ENCODE results near the gene SKA1.
A peak's percentile ranks its signal among the peaks of the same experiment; 100 is the strongest.
"Not testable (repeated sequence)": the region's sequence is repeated elsewhere in the genome, so short reads cannot be mapped to it uniquely, and the experiment has no call there.

SKA1 gene

DNA sequence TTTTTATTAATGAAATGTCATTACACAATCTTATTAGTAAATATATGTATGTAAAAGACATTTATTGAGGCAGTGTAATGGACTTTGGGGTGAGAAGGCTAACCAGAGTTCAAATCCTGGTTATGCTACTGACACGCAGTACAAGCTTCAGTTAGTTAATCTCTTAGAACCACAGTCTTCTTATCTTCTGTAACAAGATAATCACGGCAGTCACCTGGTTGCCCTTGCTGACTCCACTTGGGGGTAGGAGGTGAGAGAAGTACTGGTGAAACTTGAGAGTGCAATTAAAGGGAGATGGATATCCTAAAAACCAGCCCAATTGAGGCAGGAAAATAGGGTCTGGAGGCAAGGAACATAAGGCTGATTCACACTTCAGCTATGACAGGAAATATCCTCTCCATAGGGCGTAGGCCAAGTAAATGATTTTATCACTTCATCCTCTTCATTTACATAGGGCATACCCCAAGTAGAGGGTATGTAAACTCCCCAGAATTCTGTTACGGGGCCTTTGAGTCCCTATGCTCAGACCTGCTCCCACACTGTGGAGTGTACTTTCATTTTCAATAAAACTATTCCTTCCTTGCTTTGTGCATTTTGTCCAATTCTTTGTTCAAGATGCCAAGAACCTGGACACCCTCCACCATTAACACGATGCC lies 21.3 kb downstream of the SKA1 start:
- no peak for DNase-seq

DNA sequence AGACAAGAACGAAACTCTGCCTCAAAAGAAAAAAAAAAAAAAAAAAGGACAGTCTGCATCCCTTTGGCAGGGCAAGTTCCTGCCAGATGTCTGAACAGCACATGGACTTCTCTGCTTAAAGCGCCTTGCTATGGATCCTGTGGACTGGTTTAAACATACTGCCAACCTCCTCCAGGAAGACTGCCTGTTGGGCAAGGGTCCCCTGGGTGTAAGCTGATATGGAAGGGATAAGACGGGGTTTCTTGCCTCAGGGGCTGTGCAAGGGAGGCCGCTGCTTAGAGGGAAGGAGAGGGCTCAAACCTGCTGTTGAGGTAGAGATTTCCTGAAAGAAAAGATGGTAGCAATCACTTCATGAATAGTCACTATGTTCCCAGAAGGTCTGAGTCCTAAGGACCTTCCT lies 22.2 kb downstream of the SKA1 start:
- no peak for DNase-seq

DNA sequence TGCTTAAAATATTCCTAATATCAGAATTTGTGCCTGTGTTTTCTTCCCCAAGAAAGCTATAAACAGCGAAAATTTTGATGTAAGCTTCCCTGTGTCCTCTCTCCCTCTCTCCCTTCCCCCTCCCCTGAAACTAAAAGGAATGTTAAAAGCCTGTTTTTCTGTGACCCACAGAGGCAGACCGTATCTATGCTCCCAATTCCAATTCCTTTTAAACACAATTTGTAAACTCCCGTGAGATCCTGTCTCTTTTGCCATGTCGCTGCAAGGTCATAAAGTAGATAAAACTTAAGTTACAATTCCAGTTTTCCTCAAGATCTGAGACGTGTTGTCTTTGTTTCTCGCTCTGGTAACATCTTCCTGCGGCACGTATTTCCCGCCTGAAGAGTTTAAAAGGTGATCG lies 23.3 kb downstream of the SKA1 start:
- DNase-seq: no peak

DNA sequence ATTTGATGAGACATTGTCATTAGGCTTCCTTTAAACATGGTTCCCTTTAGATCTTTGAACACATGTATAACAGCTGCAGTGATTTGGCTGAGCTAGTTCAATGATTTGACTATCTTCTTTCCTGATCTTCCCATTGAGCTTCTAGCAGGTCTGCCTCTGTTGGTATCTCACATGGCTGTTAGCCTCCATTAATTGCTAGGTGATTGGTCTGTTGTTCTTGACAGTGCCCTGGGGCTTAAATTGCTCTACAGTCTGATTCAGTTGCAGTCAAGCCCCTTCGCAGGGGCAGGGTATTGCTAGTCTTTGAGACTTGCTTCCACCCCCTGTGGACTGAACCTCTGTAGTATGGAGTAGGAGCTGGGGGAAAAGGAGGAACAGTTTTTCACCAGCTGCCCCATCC lies 24.1 kb downstream of the SKA1 start:
- DNase-seq: no peak

DNA sequence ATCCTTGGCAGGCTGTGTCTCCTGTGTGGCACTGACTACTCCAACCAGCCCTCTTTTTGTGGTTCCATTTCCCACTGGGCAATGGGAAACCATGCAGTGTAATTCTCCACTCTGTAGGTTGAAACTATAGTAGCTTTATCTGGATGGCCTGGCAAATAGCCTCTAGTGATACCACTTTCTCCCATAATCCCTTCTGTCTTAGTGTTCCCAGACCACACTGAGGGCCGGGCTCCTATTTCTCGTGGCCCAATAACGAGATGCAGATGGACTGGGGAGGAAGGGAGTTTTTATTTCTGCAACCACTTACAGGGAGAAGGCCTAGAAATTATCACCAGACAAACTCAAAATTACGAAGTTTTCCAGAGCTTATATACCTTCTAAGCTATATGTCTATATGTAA lies 24.7 kb downstream of the SKA1 start:
- DNase-seq: no peak

DNA sequence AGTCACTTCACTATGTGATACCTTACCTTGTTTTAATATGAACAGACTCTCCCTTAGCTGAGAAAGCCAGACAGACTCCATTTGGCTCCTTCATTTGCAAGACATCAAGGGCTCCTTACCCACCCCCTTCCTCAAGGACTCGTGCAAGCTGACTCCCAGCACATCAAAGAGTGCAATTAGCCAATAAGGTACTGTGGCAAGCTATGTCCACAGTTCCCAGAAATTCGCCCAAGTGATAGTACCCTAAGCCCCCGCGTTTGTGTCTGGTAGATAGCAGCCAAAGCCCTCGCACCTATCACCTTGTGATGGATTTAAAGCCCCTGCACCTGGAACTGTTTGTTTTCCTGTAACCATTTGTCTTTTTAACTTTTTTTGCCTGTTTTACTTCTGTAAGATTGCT lies 25.6 kb downstream of the SKA1 start:
- not testable (repeated sequence) for DNase-seq

DNA sequence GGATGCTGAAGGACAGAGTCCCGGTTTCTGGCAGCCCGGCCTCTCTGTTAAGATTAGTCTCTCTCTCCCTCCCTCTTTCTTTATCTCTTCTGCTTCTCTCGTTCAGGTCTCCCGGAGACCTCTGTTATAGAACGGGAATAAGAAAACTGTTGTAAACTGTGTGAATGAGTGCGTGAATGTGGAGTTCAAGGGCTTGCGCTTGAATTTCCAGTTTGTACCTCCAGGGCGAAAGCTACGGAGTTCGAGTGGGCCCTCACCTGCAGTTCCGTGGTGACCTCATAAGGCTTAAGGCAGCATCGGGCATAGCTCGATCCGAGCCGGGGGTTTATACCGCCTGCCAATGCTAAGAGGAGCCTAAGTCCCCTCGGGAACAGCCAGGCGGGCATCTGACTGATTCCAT lies 26.4 kb downstream of the SKA1 start:
- no peak for DNase-seq

DNA sequence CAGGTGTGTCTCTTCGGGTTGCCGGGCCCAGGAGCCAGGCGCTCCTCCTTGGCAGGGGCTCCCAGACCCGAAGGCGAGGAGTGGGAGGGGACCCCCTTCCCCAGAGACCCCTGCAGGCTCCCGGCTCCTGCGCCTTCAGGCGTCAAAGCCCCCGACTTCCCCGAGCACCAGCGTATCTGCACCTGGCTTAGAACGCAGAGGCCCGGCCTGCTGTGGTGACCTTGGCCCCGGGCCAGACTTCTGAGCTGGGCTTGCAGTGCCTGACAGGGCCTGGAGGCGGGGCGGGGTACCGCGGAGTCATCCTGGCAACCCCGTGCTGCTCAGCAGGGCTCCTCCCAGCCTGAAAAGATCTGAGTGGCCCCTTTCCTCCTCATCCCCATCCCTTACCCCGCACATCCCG lies 27.0 kb downstream of the SKA1 start:
- no peak for DNase-seq

DNA sequence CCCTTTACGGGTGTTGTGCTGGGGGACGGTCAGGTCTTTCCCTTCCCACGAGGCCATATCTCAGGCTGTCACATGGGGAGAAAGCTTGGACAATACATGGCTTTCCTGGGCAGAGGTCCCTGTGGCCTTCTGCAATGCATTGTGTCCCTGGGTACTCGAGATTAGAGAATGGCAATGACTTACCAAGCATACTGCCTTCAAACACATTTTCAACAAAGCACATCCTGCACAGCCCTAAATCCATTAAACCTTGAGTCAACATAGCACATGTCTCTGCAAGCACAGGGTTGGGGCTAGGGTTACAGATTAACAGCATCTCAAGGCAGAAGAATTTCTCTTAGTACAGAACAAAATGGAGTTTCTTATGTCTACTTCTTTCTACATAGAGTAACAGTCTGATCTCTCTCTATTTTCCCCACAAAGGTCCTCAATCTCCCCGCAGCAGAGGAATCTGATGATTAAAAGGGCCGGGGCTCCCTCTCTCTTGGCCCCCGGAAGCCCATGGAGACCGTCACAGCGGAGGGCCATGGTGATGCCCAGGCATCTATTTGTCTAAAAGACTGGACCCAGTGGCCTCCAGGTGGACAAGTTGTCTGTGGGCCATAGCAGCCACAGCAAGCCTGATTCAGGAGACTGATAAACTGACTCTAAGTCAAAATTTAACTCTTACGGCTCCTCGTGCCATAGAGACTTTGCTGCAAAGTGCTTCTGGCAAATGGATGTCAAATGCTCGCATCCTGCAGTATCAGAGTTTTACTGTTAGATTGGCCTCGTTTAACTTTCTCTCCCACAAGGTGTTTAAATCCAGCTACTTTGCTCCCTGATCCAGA lies 30.1 kb downstream of the SKA1 start:
- DNase-seq: not testable (repeated sequence)

DNA sequence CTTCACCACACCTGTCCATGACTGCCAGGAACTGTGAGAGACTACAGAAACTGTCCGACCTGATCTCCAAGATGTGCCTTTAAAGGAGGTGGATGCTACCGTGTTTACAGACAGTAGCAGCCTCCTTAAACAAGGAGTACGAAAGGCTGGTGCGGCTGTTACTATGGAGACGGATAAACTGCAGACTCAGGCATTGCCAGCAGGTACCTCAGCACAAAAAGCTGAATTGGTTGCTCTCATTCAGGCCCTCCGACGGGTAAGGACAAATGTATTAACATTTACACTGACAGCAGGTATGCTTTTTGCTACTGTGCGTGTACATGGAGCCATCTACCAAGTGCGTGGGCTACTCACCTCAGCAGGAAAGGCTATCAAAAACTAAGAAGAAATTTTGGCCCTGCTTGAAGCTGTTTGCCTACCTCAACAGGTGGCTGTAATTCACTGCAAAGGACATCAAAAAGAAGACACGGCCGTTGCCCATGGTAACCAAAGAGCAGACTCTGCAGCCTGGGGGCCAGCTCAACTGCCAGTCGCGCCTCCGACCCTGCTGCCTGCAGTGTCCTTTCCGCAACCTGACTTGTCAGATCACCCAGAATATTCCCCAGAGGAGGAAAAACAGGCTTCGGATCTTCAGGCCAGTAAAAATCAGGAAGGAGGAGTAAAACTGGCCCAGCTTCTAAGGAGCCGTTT lies 30.9 kb downstream of the SKA1 start:
- no peak for DNase-seq

DNA sequence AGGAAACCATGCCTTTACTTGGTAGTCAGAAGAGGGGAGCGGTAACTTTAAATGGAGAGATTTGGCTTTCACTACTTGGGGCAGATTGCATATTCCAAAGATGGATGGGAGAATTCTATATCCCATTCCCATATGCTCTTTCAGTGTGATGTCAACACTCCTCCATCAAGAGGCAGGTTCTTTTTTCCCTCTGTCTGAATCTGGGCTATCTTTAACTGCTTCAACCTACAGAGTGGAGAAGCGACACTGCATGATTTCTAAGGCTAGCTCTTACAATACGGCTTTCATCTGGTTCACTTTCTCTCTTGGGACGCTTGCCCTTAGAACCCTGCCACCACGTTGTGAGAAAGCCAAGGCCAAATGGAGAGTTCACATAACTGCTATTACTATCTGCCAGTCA lies 34.4 kb downstream of the SKA1 start:
- no peak for DNase-seq

DNA sequence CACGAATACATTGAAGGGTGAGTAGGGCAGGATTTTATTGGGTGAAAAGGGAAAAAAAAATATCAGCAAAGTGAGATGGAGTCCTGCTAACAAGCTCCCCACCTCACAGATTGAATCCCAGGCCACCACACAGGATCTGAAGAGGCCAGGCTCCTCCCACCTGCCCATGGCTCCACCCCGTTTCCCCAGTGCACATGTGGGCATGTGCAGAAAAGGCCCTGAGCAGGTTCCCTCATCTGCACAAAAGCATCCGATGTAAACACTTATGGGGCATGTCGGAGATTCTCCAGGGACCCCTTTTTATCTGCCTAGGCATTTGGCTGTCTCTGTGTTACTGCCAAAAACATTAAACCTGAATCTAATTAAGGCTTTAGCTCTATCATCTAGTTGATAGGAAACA lies 35.2 kb downstream of the SKA1 start:
- no peak for DNase-seq

DNA sequence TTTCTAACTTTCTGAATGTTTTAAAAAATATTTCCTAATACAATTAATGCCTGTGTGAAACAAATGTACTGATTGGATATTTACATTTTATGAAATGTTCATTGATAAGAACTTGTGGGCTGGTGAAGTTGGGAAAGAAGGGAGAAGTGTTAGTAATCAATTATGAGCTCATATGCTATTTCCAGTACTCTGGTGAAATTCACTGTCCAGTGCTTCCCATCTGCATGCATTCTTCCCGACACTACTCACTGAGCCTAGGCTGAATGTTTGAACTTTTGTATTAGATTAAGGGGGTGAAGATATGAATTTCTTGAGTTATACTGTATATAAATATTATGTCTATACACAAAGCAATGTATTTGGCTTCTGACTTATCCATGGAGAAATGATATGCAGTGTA lies 36.0 kb downstream of the SKA1 start:
- DNase-seq: no peak

DNA sequence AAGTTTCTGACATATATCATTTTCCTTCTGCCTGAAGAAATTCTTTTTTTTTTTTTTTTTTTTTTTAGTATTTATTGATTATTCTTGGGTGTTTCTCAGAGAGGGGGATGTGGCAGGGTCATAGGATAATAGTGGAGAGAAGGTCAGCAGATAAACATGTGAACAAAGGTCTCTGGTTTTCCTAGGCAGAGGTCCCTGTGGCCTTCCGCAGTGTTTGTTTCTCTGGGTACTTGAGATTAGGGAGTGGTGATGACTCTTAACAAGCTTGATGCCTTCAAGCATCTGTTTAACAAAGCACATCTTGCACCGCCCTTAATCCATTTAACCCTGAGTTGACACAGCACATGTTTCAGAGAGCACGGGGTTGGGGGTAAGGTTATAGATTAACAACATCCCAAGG lies 42.0 kb downstream of the SKA1 start:
- DNase-seq: not testable (repeated sequence)

DNA sequence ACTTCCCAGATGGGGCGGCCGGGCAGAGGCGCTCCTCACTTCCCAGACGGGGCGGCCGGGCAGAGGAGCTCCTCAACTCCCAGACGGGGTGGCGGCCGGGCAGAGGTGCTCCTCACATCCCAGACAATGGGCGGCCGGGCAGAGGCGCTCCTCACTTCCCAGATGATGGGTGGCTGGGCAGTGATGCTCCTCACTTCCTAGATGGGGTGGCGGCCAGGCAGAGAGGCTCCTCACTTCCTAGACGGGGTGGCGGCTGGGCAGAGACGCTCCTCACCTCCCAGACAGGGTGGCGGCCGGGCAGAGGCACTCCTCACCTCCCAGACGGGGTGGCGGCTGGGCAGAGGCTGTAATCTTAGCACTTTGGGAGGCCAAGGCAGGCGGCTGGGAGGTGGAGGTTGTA lies 42.9 kb downstream of the SKA1 start:
- DNase-seq: not testable (repeated sequence)

DNA sequence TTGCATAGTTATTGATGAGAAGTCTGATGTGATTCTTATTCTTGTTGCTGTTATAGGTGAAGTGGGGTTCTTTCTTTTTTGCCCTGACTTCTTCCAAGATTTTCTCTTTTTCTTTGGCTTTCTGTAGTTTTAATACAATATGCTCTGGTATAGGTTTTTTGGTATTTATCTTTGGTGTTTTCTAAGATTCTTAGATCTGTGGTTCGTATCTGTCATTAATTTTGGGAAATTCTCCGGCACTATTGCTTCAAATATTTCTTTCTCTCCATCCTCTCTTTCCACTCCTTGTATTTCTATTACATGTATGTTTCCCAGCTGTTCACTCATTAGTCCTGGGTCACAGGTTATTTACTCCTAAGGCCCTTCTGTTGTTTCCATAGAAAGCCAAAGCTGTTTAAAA lies 43.8 kb downstream of the SKA1 start:
- DNase-seq: no peak

DNA sequence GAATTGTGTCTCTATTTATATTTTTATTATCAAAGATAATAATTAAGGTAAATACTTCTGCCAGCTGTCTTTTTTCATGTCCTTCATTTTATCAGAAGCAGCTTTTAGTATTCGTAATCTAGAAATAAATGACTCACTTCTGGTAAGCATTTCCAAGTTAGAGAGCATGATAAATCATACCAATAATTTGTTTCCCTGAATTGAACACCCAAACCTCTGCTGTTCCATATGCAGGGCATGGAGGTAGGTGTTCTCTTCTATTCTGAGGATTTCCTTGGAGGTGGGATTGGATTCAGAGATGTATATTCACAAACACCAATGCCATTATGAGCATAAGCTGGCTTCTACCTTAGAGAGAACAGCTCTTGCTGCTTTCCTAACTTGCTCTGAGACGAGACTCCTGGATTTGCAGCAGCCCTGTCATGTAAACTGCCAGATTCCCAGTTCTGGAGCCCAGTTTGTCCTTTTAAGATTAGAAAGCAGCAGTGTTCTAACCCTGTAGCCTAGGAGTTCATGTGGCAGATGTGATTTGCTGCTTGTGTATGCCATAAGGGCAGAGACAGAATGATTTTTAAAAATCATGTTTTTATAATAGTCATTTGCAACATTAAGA lies 47.5 kb downstream of the SKA1 start:
- DNase-seq: no peak

DNA sequence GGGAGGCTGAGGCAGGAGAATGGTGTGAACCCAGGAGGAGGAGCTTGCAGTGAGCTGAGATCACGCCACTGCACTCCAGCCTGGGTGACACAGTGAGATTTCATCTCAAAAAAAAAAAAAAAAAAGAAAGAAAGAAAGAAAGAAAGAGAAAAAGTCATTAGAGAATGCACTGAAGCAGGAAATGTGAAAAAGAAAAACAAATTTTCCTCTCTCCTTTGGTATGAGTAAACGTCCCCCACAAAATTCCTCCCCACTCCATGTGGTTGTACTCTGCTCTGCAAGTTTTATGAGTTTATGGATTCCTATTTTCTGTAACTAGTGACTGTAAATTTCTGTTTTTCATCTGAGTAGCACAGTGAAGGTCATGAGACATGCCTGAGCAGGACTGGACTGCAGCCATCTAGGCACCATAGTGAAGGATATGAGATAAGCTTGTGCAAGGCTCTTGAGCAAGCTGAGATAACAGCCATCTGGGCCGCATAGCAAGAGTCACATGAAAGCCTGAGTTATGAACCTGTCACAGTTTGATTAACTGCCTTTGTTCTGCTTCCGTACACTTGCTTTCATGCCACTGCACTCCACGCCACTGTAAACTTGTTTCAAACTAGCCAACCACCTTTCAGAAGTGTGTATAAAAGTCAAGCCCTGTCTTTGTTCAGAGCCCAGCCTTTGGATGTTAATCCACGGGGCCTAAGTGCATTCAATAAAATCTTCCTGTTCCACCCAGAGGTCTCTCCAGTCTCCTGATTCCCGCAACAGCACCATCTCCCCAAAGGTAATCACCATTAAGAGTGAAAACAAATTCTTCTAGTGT lies 50.2 kb downstream of the SKA1 start:
- no peak for DNase-seq

DNA sequence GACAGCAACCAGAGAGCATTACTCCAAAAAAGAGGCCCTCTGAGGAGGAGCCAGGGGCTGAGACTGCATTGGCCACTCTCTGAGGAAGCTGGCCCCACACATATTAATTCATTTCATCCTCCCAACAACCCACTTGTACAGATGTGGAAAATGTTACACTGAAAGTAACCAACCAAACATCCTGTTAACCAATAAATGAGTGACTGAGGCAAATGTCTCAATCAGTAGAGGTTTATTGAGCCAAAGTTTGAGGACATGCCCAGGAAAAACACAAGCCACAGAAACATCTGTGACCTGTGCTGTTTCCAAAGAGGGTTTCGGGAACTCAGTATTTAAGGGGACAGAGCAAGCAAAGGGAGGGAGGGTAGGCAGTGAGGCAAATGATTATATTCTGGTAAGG lies 53.0 kb downstream of the SKA1 start:
- DNase-seq: no peak

DNA sequence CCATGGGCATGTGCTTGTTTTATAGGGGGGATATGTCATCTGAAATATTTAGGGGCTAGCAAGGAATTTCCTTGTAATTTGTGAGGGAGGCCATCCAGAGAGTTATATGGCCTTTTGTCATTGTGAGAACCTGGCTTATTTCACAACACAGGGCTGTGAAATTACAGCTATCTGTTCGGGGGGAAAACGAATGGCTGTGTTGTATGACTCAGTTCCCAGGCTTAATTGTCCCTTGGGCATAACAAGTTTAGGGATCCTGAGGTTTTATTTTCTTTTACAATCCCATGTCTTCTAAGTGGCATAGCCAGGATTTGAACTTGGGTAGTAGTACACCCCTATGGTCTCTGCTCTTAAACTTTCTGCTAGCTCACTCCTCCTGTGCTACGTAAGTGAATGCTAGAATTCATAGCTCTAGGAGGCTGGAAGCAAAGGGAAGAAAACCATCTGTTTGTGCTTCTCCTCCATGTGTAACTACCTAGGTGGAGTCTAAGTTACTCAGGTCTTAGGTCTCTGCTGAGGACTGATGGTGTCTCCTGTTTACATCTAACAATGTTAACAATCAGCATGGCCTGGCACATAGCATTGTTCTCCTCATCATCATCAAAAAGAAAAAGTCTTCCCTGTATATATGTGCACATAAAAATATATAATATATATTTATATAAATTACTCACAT lies 53.8 kb downstream of the SKA1 start:
- DNase-seq: no peak

DNA sequence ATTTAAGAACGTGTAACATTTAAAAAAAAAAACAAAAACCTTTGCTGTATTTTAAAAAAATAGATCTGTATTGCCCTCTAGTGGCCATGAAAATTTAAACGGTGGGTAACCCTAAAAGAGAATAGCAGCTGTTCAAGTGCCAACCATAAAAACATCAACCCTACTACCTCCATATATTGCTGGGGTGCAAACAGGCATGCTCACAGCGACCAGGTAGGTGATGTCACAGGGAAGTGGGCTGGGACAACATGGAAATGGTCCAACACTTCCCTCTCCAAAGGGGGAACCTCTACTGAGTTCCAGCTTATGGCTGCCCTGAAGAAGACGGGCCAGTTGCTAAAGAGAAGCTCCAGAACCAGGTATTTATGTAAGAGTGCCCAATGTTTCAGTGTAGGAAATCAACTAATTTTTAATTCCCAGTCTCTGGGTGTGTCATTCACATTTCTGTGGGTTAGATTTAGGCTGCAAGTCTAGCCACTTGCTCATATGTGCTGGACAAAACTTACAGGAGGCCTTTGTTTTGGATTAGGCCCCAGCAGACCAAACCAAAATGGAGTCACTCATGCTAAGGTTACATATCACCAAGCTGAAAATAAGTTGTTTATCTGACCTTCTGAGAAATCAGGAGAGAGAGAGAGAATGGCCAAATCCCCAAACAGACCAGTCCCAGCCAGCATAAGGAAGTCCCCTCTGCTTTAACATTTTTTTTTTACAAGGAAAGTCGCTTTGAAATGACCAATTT lies 54.5 kb downstream of the SKA1 start:
- peak in 1 of 14 donors; percentile 1 for DNase-seq

Data from C1 segment of cervical spinal cord (tissue), 14 donors.